ENCODE results near the gene PTPRT. TPM values are rescaled to one million over a fixed set of nuclear protein-coding genes. Genes with fewer than 3 reads are reported as not detected.

Gene PTPRT
- polyA plus RNA-seq, 1 experiment: not detected

GRCh38 chr20:42360621-42361020 lies 829.1 kb downstream of the PTPRT start:
- CTCF ChIA-PET: interaction anchor here (0.5 kb wide), 1 partner anchor 228 kb away, joined by 3 read pairs; no protein-coding TSS in a partner anchor
- Histone ChIP-seq H3K36me3 (ENCODE audit: control insufficient read depth, insufficient read depth, low read length) (no peaks in the 10 kb centered on the region), H3K27me3 (ENCODE audit: control insufficient read depth, insufficient read depth, low read length) (no peaks in the 10 kb centered on the region), H3K4me3 (ENCODE audit: low read depth, low read length) (no peak overlapping the region)
- TF ChIP-seq, protein P1, sequence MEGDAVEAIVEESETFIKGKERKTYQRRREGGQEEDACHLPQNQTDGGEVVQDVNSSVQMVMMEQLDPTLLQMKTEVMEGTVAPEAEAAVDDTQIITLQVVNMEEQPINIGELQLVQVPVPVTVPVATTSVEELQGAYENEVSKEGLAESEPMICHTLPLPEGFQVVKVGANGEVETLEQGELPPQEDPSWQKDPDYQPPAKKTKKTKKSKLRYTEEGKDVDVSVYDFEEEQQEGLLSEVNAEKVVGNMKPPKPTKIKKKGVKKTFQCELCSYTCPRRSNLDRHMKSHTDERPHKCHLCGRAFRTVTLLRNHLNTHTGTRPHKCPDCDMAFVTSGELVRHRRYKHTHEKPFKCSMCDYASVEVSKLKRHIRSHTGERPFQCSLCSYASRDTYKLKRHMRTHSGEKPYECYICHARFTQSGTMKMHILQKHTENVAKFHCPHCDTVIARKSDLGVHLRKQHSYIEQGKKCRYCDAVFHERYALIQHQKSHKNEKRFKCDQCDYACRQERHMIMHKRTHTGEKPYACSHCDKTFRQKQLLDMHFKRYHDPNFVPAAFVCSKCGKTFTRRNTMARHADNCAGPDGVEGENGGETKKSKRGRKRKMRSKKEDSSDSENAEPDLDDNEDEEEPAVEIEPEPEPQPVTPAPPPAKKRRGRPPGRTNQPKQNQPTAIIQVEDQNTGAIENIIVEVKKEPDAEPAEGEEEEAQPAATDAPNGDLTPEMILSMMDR (IDR thresholded peaks at IDR 0.05; ENCODE audit: insufficient read depth, low read depth, low read length): no peak
- POLR2A ChIA-PET: no interaction called here
- no peak for DNase-seq (ENCODE audit: low read depth)

DNA sequence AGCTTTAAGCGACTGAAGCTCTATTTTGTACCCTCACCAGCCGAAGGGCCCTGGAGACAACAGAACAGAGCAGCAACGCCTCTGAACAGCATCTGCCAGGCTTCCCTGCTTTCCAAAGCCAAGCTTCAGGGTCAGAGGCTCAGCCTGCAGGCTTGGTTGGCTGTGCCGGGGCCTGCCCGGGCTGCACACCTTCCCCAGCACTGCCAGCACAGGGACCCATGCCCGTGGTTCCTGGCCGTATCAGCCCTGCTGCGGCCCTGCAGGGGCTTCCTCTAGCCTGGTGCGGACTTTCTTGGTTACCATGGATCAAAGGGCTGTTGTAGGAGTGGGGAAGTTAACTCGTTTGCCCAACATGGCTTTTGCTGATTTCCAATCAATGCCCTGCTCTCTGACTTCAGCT lies 830.1 kb downstream of the PTPRT start:
- H3K4me3 ChIP-seq (ENCODE audit: low read depth, low read length): no peak overlapping the region
- no peaks in the 10 kb centered on the region for H3K36me3 ChIP-seq (ENCODE audit: control insufficient read depth, insufficient read depth, low read length)
- TF ChIP-seq, protein P1 (IDR thresholded peaks at IDR 0.05; ENCODE audit: insufficient read depth, low read depth, low read length): no peak
- DNase-seq (ENCODE audit: low read depth): no peak
- H3K27me3 ChIP-seq (ENCODE audit: control insufficient read depth, insufficient read depth, low read length): no peaks in the 10 kb centered on the region
- ChIA-PET POLR2A (no interaction called here), CTCF (no interaction called here)

DNA sequence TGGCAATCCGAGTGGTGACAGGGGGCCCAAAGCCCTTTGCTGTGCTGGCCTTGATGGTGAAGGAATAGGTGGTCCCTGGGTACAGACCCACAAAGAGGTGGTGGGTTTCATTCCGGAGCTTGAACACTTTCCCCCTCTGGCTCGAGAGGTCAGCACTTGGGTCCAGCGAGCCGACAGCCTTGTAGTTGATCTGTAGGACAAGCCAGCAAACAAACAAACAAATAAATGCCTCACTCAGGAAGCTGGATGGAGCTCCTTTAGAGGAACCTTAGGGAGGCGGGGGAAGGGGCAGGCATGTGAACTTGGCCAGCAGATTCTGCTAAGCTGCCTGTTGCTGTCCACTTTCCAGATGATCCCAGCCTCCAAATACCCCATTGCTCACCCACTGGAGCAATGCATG lies 837.6 kb downstream of the PTPRT start:
- no peak overlapping the region for H3K4me3 ChIP-seq (ENCODE audit: low read depth, low read length)
- TF ChIP-seq, protein P1 (IDR thresholded peaks at IDR 0.05; ENCODE audit: insufficient read depth, low read depth, low read length): no peak
- no peaks in the 10 kb centered on the region for H3K36me3 ChIP-seq (ENCODE audit: control insufficient read depth, insufficient read depth, low read length)
- POLR2A ChIA-PET: no interaction called here
- no peaks in the 10 kb centered on the region for H3K27me3 ChIP-seq (ENCODE audit: control insufficient read depth, insufficient read depth, low read length)
- CTCF ChIA-PET: no interaction called here
- no peak for DNase-seq (ENCODE audit: low read depth)

DNA sequence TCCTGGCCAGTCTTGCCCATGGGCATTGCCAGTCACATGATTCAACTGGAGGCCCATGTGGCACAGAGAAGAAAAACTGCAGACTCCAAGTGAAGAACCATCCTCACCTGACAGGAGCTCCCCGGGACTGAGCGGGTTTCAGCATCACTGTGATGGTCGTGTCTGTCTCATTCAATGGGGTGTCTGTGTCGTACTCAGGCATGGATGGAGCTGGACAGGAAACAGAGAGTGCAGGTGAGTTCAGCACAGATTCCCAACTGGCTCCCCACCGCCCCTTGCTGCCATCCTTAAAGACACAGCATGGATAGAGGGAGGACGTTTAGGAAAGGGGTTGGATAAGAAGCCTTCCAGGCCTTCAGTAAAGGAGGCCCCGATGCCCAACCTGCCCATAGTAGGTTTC lies 839.2 kb downstream of the PTPRT start:
- no peaks in the 10 kb centered on the region for H3K36me3 ChIP-seq (ENCODE audit: control insufficient read depth, insufficient read depth, low read length)
- TF ChIP-seq, protein P1 (IDR thresholded peaks at IDR 0.05; ENCODE audit: insufficient read depth, low read depth, low read length): no peak
- H3K27me3 ChIP-seq (ENCODE audit: control insufficient read depth, insufficient read depth, low read length): no peaks in the 10 kb centered on the region
- no peak overlapping the region for H3K4me3 ChIP-seq (ENCODE audit: low read depth, low read length)
- ChIA-PET CTCF (no interaction called here), POLR2A (no interaction called here)
- DNase-seq (ENCODE audit: low read depth): no peak

GRCh38 chr20:42346189-42347170 lies 843.2 kb downstream of the PTPRT start:
- TF ChIP-seq, protein P1 (IDR thresholded peaks at IDR 0.05; ENCODE audit: insufficient read depth, low read depth, low read length): no peak
- Histone ChIP-seq H3K27me3 (ENCODE audit: control insufficient read depth, insufficient read depth, low read length) (no peaks in the 10 kb centered on the region), H3K4me3 (ENCODE audit: low read depth, low read length) (no peak overlapping the region), H3K36me3 (ENCODE audit: control insufficient read depth, insufficient read depth, low read length) (no peaks in the 10 kb centered on the region)
- CTCF ChIA-PET: no interaction called here
- POLR2A ChIA-PET: no interaction called here
- no peak for DNase-seq (ENCODE audit: low read depth)

Data from BJ (cell line).